ENCODE results near the gene ZNF74.
A peak's percentile ranks its signal among the peaks of the same experiment; 100 is the strongest.

Gene ZNF74

GRCh38 chr22:20433191-20433590, 39.2 kb downstream of the ZNF74 start:
- no peak for DNase-seq (ENCODE audit: low read depth)

GRCh38 chr22:20433686-20434241, 39.8 kb downstream of the ZNF74 start:
- no peak for DNase-seq (ENCODE audit: low read depth)

- DNase-seq (ENCODE audit: low read depth), result no peak
Observed at GRCh38 chr22:20434264-20434751, 40.4 kb downstream of the ZNF74 start.

GRCh38 chr22:20434773-20435172, 40.8 kb downstream of the ZNF74 start:
- no peak for DNase-seq (ENCODE audit: low read depth)

- no peak for DNase-seq (ENCODE audit: low read depth)
Observed at GRCh38 chr22:20435436-20436306, 41.7 kb downstream of the ZNF74 start.

GRCh38 chr22:20436307-20436767, 42.4 kb downstream of the ZNF74 start:
- DNase-seq (ENCODE audit: low read depth), result no peak

- peak; percentile 52 for DNase-seq (ENCODE audit: low read depth)
Observed at GRCh38 chr22:20436768-20437612, 43.0 kb downstream of the ZNF74 start.

- DNase-seq (ENCODE audit: low read depth), result peak; percentile 50
Observed at GRCh38 chr22:20437613-20438426, 43.9 kb downstream of the ZNF74 start, which contains the start of gene SCARF2. Gene SCARF2 (minus strand): TSS chr22:20437825. CDS start chr22:20437754, 71 bp downstream.

GRCh38 chr22:20438427-20438677, 44.4 kb downstream of the ZNF74 start:
- DNase-seq (ENCODE audit: low read depth), result no peak

GRCh38 chr22:20438678-20439492, 44.9 kb downstream of the ZNF74 start:
- no peak for DNase-seq (ENCODE audit: low read depth)

- DNase-seq (ENCODE audit: low read depth), result no peak
Observed at GRCh38 chr22:20439556-20439927, 45.6 kb downstream of the ZNF74 start.

GRCh38 chr22:20439928-20440575, 46.1 kb downstream of the ZNF74 start:
- no peak for DNase-seq (ENCODE audit: low read depth)

- no peak for DNase-seq (ENCODE audit: low read depth)
Observed at GRCh38 chr22:20440637-20441591, 47.0 kb downstream of the ZNF74 start.

- peak; percentile 80 for DNase-seq (ENCODE audit: low read depth)
Observed at GRCh38 chr22:20441631-20442484, 47.9 kb downstream of the ZNF74 start.

GRCh38 chr22:20442485-20443284, 48.7 kb downstream of the ZNF74 start:
- DNase-seq (ENCODE audit: low read depth), result no peak

- DNase-seq (ENCODE audit: low read depth), result no peak
Observed at GRCh38 chr22:20444325-20444724, 50.4 kb downstream of the ZNF74 start.

GRCh38 chr22:20446383-20446970, 52.5 kb downstream of the ZNF74 start:
- DNase-seq (ENCODE audit: low read depth), result no peak

All from amniotic epithelial cell (primary cell).